PFSK-1 (cell line): ENCODE data around the gene STXBP5.

Experiments
- POLR2AphosphoS5 ChIP-seq: IDR thresholded peaks from 2 replicates; pipeline ENCODE4 v1.6.1; 2012; ENCODE audit warnings: low read depth, mild to moderate bottlenecking, control low read depth, low read length, moderate library complexity
- SIN3A ChIP-seq: IDR thresholded peaks from 2 replicates; pipeline ENCODE4 v1.6.1; 2012; ENCODE audit warnings: mild to moderate bottlenecking, low read length, moderate library complexity, borderline replicate concordance; ENCODE audit not compliant: insufficient read depth

- TF ChIP-seq POLR2AphosphoS5 (no peak), SIN3A (no peak)
Measured at GRCh38 chr6:147194652-147195411, 9.4 kb upstream of the STXBP5 start.
